ENCODE results near the gene NFX1.
A peak's percentile ranks its signal among the peaks of the same experiment; 100 is the strongest.
"Not testable (repeated sequence)": the region's sequence is repeated elsewhere in the genome, so short reads cannot be mapped to it uniquely, and the experiment has no call there.

Gene NFX1

DNA sequence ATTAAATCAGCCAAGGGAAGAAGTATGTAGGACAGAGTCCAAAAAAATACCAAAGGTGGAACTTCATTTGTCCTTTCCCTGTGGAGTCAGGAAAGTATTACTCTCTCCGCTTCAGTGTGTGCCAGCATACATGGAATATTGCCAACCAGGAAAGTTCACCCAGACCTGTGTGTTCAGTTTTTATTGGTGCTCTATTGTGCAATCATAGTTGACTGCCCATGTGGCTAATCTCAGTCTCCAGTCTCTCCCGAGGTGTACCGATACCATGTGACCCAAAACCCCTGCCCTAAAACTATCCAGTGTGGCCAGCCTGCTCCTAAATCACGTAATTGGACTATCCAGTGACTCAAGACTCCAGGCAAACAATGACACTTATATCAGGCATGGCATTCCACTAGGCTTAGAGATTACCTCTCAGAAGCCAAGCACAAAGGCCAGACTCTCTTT is 38.8 kb downstream of the NFX1 start:
- TF ChIP-seq, protein P1, sequence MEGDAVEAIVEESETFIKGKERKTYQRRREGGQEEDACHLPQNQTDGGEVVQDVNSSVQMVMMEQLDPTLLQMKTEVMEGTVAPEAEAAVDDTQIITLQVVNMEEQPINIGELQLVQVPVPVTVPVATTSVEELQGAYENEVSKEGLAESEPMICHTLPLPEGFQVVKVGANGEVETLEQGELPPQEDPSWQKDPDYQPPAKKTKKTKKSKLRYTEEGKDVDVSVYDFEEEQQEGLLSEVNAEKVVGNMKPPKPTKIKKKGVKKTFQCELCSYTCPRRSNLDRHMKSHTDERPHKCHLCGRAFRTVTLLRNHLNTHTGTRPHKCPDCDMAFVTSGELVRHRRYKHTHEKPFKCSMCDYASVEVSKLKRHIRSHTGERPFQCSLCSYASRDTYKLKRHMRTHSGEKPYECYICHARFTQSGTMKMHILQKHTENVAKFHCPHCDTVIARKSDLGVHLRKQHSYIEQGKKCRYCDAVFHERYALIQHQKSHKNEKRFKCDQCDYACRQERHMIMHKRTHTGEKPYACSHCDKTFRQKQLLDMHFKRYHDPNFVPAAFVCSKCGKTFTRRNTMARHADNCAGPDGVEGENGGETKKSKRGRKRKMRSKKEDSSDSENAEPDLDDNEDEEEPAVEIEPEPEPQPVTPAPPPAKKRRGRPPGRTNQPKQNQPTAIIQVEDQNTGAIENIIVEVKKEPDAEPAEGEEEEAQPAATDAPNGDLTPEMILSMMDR (IDR thresholded peaks at IDR 0.05; ENCODE audit: control insufficient read depth, insufficient read depth, low read depth, low read length, missing control alignments): no peak
- peak; percentile 95 for DNase-seq (ENCODE audit: low read depth)
- no peak overlapping the region for H3K4me3 ChIP-seq (ENCODE audit: control insufficient read depth, low read depth, low read length)

DNA sequence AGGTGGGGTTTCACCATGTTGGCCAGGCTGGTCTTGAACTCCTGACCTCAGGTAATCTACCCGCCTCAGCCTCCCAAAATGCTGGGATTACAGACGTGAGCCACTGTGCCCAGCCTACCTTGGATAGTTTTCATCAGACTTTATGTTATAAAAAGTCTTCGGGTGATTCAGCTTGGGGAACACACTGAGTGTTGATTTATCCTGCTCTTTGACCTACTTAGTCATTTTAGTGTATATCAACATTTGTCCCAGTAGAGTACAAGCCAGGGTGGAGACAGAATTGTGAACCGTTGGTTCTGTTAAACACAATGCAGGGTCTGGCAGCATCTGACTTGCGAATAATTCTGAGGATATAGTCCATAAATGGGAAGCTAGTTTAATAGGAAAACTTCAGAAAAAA is 39.7 kb downstream of the NFX1 start:
- no peak for DNase-seq (ENCODE audit: low read depth)
- TF ChIP-seq, protein P1 (IDR thresholded peaks at IDR 0.05; ENCODE audit: control insufficient read depth, insufficient read depth, low read depth, low read length, missing control alignments): no peak
- H3K4me3 ChIP-seq (ENCODE audit: control insufficient read depth, low read depth, low read length): no peak overlapping the region

DNA sequence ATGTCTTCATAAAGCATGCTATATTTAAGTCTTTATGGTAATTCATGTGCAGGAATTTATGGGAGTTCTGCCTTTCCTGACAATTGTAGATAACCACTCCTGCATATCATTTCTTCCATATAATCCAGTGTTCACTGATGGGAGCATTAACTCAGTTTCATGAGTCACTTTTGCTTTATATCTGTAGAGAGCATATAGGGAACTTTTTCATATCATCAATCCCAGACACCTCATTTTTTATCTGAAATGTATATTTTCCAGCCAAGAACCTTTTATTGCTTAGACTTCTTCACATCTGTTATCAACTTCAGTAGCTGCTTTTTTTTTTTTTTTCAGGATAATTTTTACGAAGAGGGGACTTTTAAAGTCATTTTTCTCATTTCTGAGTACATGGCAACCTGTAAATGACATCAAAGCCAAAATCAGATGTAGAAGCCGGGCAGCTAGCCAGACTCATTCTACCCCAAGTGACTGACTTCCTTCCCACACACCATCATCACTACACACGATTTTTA is 41.1 kb downstream of the NFX1 start:
- TF ChIP-seq, protein P1 (IDR thresholded peaks at IDR 0.05; ENCODE audit: control insufficient read depth, insufficient read depth, low read depth, low read length, missing control alignments): no peak
- no peak for DNase-seq (ENCODE audit: low read depth)
- H3K4me3 ChIP-seq (ENCODE audit: control insufficient read depth, low read depth, low read length): no peak overlapping the region

DNA sequence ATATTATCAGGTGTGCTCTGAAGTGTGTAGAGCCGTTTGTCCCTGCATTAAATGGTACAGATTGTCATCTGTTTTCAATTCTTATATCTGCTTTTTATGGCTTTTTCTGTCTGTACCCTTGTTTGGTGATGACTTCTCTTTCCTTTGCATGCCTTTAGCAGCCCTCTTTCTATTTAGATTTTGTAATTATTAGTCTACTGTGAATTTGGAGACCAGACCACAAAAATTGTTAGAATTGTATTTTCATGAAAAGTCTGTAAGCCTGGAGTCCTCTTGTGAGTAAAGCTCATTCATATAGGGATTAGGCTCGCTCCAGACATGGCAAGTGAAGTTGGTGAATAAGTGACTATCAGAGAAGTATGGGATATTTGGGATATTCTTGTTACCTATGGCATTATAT is 41.7 kb downstream of the NFX1 start:
- DNase-seq (ENCODE audit: low read depth): no peak
- no peak overlapping the region for H3K4me3 ChIP-seq (ENCODE audit: control insufficient read depth, low read depth, low read length)
- TF ChIP-seq, protein P1 (IDR thresholded peaks at IDR 0.05; ENCODE audit: control insufficient read depth, insufficient read depth, low read depth, low read length, missing control alignments): no peak

DNA sequence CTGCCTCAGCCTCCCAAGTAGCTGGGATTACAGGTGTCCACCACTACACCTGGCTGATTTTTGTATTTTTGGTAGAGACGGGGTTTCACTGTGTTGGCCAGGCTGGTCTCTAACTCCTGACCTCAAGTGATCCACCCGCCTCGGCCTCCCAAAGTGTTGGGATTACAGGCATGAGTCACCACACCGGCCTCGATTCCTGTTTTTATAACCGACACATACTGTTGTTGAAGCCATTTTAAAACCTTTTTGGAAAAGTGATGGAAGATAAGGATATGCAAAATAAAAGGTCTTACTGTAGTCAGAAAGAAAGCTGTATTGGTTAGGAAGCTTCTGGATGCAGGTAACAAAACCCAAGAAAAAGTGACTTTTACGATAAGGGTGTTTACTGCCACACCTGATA is 42.6 kb downstream of the NFX1 start:
- DNase-seq (ENCODE audit: low read depth); H3K4me3 ChIP-seq (ENCODE audit: control insufficient read depth, low read depth, low read length): not testable (repeated sequence)

DNA sequence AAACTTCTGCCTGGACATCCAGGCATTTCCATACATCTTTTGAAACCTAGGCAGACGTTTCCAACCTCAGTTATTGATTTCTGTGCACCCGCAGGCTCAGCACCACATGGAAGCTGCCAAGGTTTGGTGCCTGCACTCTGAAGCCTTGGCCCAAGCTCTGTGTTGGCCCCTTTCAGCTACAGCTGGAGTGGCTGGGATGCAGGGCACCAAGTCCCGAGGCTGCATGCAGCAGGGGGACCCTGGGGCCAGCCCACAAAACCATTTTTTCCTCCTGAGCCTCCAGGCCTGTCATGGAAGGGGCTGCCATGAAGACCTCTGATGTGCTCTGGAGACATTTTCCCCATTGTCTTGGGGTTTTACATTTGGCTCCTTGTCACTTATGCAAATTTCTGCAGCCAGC is 49.9 kb downstream of the NFX1 start:
- DNase-seq (ENCODE audit: low read depth): no peak
- TF ChIP-seq, protein P1 (IDR thresholded peaks at IDR 0.05; ENCODE audit: control insufficient read depth, insufficient read depth, low read depth, low read length, missing control alignments): no peak
- no peak overlapping the region for H3K4me3 ChIP-seq (ENCODE audit: control insufficient read depth, low read depth, low read length)

DNA sequence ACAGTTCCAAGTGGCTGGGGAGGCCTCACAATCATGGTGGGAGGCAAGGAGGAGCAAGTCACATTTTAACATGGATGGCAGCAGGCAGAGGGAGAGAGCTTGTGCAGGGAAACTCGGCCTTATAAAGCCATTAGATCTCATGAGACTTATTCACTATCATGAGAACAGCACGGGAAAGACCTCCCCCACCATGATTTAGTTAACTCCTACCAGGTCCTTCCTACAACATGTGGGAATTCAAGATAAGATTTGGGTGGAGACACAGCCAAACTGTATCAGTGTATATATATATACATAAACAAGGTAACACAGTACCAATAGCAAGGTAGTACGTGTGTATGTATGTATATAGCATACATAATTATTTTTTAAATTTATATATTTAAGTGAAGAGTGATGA is 50.9 kb downstream of the NFX1 start:
- no peak for DNase-seq (ENCODE audit: low read depth)
- H3K4me3 ChIP-seq (ENCODE audit: control insufficient read depth, low read depth, low read length): no peak overlapping the region
- TF ChIP-seq, protein P1 (IDR thresholded peaks at IDR 0.05; ENCODE audit: control insufficient read depth, insufficient read depth, low read depth, low read length, missing control alignments): no peak
